ENCODE results near the gene CHD5.

DNA sequence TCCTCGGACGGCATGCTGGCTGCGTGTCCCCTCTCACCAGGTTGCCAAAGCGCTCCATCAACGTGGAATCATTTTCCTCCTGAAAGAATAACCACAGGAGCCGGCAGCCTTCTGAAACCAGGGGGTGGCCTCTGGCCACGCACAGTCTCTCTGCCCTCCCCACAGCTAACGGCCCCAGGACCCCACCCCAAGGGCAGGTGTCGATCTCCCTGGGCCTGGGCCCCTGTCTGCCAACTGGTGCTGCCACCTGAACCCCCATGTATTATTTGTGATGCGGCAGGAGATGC lies 88.4 kb downstream of the CHD5 start:
- no peak for TF ChIP-seq POLR2AphosphoS5 (IDR thresholded peaks at IDR 0.05; ENCODE audit: low read depth, low read length)
- no peak for TF ChIP-seq POU2F2 (IDR thresholded peaks at IDR 0.05; ENCODE audit: low read depth, low read length)
- TF ChIP-seq SPI1 (IDR thresholded peaks at IDR 0.05; ENCODE audit: low read depth, low read length), result no peak
- TF ChIP-seq PAX5 (IDR thresholded peaks at IDR 0.05; ENCODE audit: insufficient read depth, low read length, severe bottlenecking), result no peak
- no peak for TF ChIP-seq POLR2A (IDR thresholded peaks at IDR 0.05; ENCODE audit: low read depth, low read length)

Data from GM12891 (cell line).